ENCODE data around the gene IKZF1. TPM values are rescaled to one million over a fixed set of nuclear protein-coding genes. Genes with fewer than 3 reads are reported as not detected.

The IKZF1 gene
- total and polyA plus RNA-seq, 9 of the 15 experiments (the other 6 are each of a cell fraction or from before 2014, with no cell fraction given) = 12.6 to 85.3 (median 44.7) TPM

- intact Hi-C loops (cut with micrococcal nuclease) (no loop called here), in situ Hi-C loops (cut with MboI) (no loop called here)
- Histone ChIP-seq H4K20me1 (replicated peaks; ENCODE audit: control insufficient read depth, insufficient read depth, low read length) (no peaks in the 10 kb centered on the region), H3K36me3 (ENCODE audit: control insufficient read depth, insufficient read depth, low read length) (peaks cover 95% of the 10 kb centered on the region; the same call in 2 of the 3 replicates), H3K4me1 (replicated peaks in 1 of 2; ENCODE audit: control insufficient read depth in 2 of 2, insufficient read depth in 2 of 2, low read length in 2 of 2) (no peaks in the 10 kb centered on the region), H3K9me1 (ENCODE audit: control insufficient read depth, insufficient read depth, low read length) (no peaks in the 10 kb centered on the region), H2AFZ (ENCODE audit: low read depth, low read length) (no peak overlapping the region), H3K27ac (ENCODE audit: extremely low read depth, low read depth, low read length) (no peak overlapping the region), H3K9ac (ENCODE audit: insufficient read depth in 1 of 2, low read depth in 2 of 2, low read length in 2 of 2) (no peak overlapping the region), H3K4me2 (ENCODE audit: insufficient read depth, low read length) (no peak overlapping the region), H3K27me3 (ENCODE audit: control insufficient read depth in 2 of 2, insufficient read depth in 2 of 2, low read length in 2 of 2) (no peaks in the 10 kb centered on the region), H3K9me3 (replicated peaks; ENCODE audit: control insufficient read depth, insufficient read depth, low read depth, low read length) (no peaks in the 10 kb centered on the region), H3K4me3 (no peak overlapping the region), H3K79me2 (ENCODE audit: control insufficient read depth, insufficient read depth, low read length) (no peaks in the 10 kb centered on the region)
- 95% methylated on average over 20 of the region's 21 CpGs for WGBS (ENCODE audit: insufficient coverage, low coverage, missing lambda C conversion rate)
- TF ChIP-seq TRIM28 (IDR thresholded peaks at IDR 0.05) (no peak), RFX5 (IDR thresholded peaks at IDR 0.05; ENCODE audit: low read depth, low read length) (no peak), TARDBP (IDR thresholded peaks at IDR 0.05) (no peak), HES1 (IDR thresholded peaks at IDR 0.05; ENCODE audit: low read depth) (no peak), ZNF41 (CRISPR knock-in tag; conservative IDR thresholded peaks at IDR 0.05) (no peak), SETDB1 (IDR thresholded peaks at IDR 0.05; ENCODE audit: low read length) (no peak), ARID2 (IDR thresholded peaks at IDR 0.05) (no peak), GATAD2A (IDR thresholded peaks at IDR 0.05) (no peak), CTCF (IDR thresholded peaks at IDR 0.05 in 2 of 3, conservative IDR thresholded peaks at IDR 0.05 in 1 of 3; ENCODE audit: insufficient read depth in 2 of 3, low read depth in 1 of 3, low read length in 3 of 3) (no peak), HNRNPUL1 (IDR thresholded peaks at IDR 0.05; ENCODE audit: low read length) (no peak), CC2D1A (IDR thresholded peaks at IDR 0.05) (no peak)
- BruUV-seq (replicated peaks) = no TSS peak
- ChIA-PET POLR2A (interaction anchor here (0.5 kb wide), 1 partner anchor 108 kb away, joined by 3 read pairs; no protein-coding TSS in a partner anchor), CTCF (ENCODE audit: low intra/inter-chr PET ratio) (no interaction called here)
- FAIRE-seq (no peak), DNase-seq (ENCODE audit: extremely low read depth in 1 of 4, low spot score in 3 of 4) (no peak), ATAC-seq (no peak)
Observed at GRCh38 chr7:50382455-50382854, 77.9 kb downstream of the IKZF1 start.
